Activated CD4-positive, alpha-beta T cell treated with anti-CD3 and anti-CD28 coated beads, Interleukin-2, Interleukin-4, amounts not matched to agents 100 ng/mL and 50 ng/mL, durations not matched to agents 16 hours and 8 hours (primary cell): ENCODE results near the gene TMEM120A.

Experiments
- DNase-seq: peaks from one replicate; pipeline ENCODE4 v3.0.0-alpha.2; 2020; ENCODE audit warnings: low spot score

The TMEM120A gene

GRCh38 chr7:75995052-75995471 is 667 bp upstream of the TMEM120A start:
- no peak for DNase-seq

GRCh38 chr7:75993689-75994387 is 557 bp downstream of the TMEM120A start:
- no peak for DNase-seq

- no peak for DNase-seq
Observed at GRCh38 chr7:75992083-75992755, 2.2 kb downstream of the TMEM120A start.

- DNase-seq: no peak
Observed at GRCh38 chr7:75991531-75992082, 2.8 kb downstream of the TMEM120A start.

- DNase-seq: no peak
Observed at GRCh38 chr7:75989500-75990388, 4.7 kb downstream of the TMEM120A start.

GRCh38 chr7:75988568-75989499 is 5.6 kb downstream of the TMEM120A start:
- DNase-seq: no peak

- no peak for DNase-seq
Observed at GRCh38 chr7:75987805-75988567, 6.4 kb downstream of the TMEM120A start.

GRCh38 chr7:75987026-75987804 is 7.2 kb downstream of the TMEM120A start:
- no peak for DNase-seq

- DNase-seq: no peak
Observed at GRCh38 chr7:75986147-75986781, 8.1 kb downstream of the TMEM120A start.

GRCh38 chr7:75985518-75986146 is 8.8 kb downstream of the TMEM120A start:
- DNase-seq: no peak

GRCh38 chr7:75985009-75985517 is 9.3 kb downstream of the TMEM120A start:
- DNase-seq: no peak

GRCh38 chr7:75984130-75985008 is 10.0 kb downstream of the TMEM120A start:
- DNase-seq: no peak

GRCh38 chr7:75983471-75984129 is 10.8 kb downstream of the TMEM120A start:
- DNase-seq: no peak

- no peak for DNase-seq
Observed at GRCh38 chr7:75982306-75983064, 11.9 kb downstream of the TMEM120A start.

GRCh38 chr7:75981453-75982305 is 12.7 kb downstream of the TMEM120A start:
- no peak for DNase-seq

GRCh38 chr7:75981203-75981452 is 13.3 kb downstream of the TMEM120A start:
- no peak for DNase-seq
